Vagina (tissue), 2 donors: ENCODE results near the gene SGIP1.

Experiments
- POLR2A ChIP-seq, 2 donors: fragments of 450-650 bp; IDR thresholded peaks; one replicate each; pipeline ENCODE4 v1.6.1; 2017; ENCODE audit warnings: antibody characterized with exemption in 2 of 2, mild to moderate bottlenecking in 2 of 2, moderate library complexity in 2 of 2
- POLR2AphosphoS5 ChIP-seq, 2 donors: sonication (generic); formaldehyde crosslinking; IDR thresholded peaks; one replicate each; pipeline ENCODE4 v1.9.0; 2017; ENCODE audit warnings: antibody characterized with exemption in 2 of 2, mild to moderate bottlenecking in 2 of 2, low read depth in 1 of 2; ENCODE audit not compliant: insufficient read depth in 1 of 2
- TF ChIP-seq, protein P1 (sequence below), 3 experiments: fragments of 450-650 bp in 2 of 3; fragments of 200-600 bp in 1 of 3; sonication (generic) in 1 of 3; IDR thresholded peaks; one replicate each; pipeline ENCODE4 v1.5.1; 2017 to 2019; ENCODE audit warnings: antibody characterized with exemption in 3 of 3, mild to moderate bottlenecking in 2 of 3, moderate library complexity in 2 of 3

DNA sequence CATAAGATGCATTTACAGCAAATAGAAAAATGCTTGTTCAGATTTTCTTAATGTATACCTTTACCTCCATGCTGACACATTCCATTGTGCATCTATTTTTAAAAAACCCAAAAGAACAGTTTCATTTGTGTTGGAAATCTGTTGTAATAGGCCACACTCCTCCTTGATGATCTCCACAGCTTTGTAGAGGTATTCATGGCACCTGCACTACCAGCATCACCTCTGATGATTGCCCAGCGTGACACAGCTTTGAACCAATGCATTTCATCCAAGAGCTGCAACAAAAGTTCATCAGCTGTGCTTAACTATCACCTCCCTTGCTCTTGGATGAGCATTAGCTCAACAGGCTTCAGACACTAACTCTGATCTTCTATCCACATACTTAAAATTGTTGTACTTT is 226.6 kb downstream of the SGIP1 start:
- TF ChIP-seq, protein P1, sequence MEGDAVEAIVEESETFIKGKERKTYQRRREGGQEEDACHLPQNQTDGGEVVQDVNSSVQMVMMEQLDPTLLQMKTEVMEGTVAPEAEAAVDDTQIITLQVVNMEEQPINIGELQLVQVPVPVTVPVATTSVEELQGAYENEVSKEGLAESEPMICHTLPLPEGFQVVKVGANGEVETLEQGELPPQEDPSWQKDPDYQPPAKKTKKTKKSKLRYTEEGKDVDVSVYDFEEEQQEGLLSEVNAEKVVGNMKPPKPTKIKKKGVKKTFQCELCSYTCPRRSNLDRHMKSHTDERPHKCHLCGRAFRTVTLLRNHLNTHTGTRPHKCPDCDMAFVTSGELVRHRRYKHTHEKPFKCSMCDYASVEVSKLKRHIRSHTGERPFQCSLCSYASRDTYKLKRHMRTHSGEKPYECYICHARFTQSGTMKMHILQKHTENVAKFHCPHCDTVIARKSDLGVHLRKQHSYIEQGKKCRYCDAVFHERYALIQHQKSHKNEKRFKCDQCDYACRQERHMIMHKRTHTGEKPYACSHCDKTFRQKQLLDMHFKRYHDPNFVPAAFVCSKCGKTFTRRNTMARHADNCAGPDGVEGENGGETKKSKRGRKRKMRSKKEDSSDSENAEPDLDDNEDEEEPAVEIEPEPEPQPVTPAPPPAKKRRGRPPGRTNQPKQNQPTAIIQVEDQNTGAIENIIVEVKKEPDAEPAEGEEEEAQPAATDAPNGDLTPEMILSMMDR (IDR thresholded peaks at IDR 0.05), result no peak
- TF ChIP-seq POLR2A (IDR thresholded peaks at IDR 0.05), result no peak
- no peak for TF ChIP-seq POLR2AphosphoS5 (IDR thresholded peaks at IDR 0.05; ENCODE audit: insufficient read depth in 1 of 2, low read depth in 1 of 2)
